WERI-Rb-1 (cell line): Measurements from ENCODE around the gene ADAMTS20.

ENCODE experiments used
- DNase-seq: peaks from one replicate; pipeline ENCODE4 v3.0.0-alpha.2; 2020
- H3K27ac ChIP-seq: fragments of 250-450 bp; sonication (Bioruptor Pico); 2 replicates; pipeline ENCODE4 v1.5.1; 2020; ENCODE audit warnings: mild to moderate bottlenecking, moderate library complexity
- H3K27me3 ChIP-seq: fragments of 250-450 bp; sonication (Bioruptor Pico); 2 replicates; pipeline ENCODE4 v1.5.1; 2021; ENCODE audit warnings: mild to moderate bottlenecking, low read depth, moderate library complexity; ENCODE audit not compliant: insufficient read depth, severe bottlenecking
- H3K36me3 ChIP-seq: fragments of 250-450 bp; sonication (Bioruptor Pico); 2 replicates; pipeline ENCODE4 v1.5.1; 2020; ENCODE audit warnings: mild to moderate bottlenecking, moderate library complexity
- H3K4me3 ChIP-seq: 2 replicates; pipeline ENCODE4 v1.5.1; 2011; ENCODE audit warnings: low read depth, mild to moderate bottlenecking, control low read depth, low read length
- H3K9me3 ChIP-seq: fragments of 250-450 bp; sonication (Bioruptor Pico); 2 replicates; pipeline ENCODE4 v1.5.1; 2021; ENCODE audit warnings: mild to moderate bottlenecking, moderate library complexity; ENCODE audit not compliant: severe bottlenecking
- TF ChIP-seq, protein P1 (sequence below): IDR thresholded peaks from 2 replicates; pipeline ENCODE4 v1.5.1; 2011; ENCODE audit warnings: low read depth, mild to moderate bottlenecking, control low read depth, inconsistent platforms, low read length

The ADAMTS20 gene

DNA sequence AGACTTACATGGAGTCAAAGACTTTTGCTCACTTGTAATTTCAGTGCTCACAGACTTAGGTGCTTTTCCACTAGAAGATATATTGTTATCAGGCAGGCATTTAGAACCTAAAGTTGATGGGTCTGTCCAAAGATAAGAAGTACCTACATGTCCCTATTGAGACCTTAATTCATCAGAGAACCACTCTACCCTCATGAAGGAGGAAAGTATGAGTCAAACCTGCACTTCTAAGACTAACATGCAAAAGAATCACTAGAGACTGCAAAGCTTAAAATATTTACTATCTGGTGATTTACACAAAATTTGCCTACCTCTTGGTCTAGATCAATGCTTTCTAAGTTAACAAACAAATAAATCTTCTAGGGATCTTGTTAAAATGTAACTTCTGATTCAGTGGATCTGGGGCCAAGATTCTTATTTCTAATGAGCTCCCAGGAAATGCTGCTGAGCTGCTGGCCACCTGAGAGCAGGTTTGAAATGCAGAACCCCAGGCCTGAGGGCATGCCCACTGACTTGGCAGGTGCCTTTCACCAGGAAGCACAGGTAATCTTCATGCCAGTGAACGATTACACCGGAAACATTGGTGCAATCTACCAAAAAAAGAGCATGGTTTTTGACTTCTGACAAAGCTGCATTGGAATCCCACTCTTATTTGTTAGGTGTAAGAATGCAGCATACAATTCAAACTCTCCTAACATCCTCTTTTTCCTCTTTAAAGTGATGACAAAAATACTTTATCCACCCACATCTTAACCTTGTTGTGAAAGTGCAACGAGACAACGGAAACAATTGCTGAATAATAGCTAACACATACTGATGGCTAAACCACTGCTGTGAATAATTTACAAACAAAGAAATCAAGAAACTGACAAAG, 214.2 kb downstream of the ADAMTS20 start:
- no peak overlapping the region for H3K4me3 ChIP-seq
- no peaks in the 10 kb centered on the region for H3K27me3 ChIP-seq
- TF ChIP-seq, protein P1, sequence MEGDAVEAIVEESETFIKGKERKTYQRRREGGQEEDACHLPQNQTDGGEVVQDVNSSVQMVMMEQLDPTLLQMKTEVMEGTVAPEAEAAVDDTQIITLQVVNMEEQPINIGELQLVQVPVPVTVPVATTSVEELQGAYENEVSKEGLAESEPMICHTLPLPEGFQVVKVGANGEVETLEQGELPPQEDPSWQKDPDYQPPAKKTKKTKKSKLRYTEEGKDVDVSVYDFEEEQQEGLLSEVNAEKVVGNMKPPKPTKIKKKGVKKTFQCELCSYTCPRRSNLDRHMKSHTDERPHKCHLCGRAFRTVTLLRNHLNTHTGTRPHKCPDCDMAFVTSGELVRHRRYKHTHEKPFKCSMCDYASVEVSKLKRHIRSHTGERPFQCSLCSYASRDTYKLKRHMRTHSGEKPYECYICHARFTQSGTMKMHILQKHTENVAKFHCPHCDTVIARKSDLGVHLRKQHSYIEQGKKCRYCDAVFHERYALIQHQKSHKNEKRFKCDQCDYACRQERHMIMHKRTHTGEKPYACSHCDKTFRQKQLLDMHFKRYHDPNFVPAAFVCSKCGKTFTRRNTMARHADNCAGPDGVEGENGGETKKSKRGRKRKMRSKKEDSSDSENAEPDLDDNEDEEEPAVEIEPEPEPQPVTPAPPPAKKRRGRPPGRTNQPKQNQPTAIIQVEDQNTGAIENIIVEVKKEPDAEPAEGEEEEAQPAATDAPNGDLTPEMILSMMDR = no peak
- DNase-seq = no peak
- no peaks in the 10 kb centered on the region for H3K9me3 ChIP-seq
- no peaks in the 10 kb centered on the region for H3K36me3 ChIP-seq
- no peak overlapping the region for H3K27ac ChIP-seq

DNA sequence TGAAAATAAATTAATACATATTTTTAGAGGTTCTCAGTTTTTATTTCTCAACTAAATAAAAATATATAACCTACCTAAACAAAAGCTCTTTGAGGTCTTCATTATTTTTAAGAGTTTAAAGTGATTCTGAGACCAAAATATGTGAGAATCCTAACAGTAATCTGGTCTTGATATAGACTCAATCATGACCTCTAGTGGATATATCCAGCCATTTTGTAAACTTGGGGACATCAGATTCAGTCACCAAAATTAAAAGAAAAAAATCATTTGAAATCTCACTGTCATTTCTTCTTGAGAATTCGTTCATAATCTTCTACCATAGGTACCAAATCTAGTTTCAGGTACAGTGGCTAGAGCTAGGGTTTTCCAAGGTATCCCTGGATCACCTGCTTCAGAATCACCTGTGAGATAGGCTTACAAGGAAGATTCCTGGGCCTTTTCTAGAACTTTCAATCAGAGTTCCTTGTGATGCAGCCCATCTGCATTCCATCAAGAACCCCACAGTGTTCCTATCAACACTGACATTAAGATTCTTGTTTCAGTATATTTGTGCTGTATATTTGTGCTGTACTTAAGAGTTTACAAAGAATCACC, 214.9 kb downstream of the ADAMTS20 start:
- Histone ChIP-seq H3K27ac (no peak overlapping the region), H3K27me3 (no peaks in the 10 kb centered on the region), H3K4me3 (no peak overlapping the region), H3K9me3 (no peaks in the 10 kb centered on the region), H3K36me3 (no peaks in the 10 kb centered on the region)
- TF ChIP-seq, protein P1 = no peak
- no peak for DNase-seq

DNA sequence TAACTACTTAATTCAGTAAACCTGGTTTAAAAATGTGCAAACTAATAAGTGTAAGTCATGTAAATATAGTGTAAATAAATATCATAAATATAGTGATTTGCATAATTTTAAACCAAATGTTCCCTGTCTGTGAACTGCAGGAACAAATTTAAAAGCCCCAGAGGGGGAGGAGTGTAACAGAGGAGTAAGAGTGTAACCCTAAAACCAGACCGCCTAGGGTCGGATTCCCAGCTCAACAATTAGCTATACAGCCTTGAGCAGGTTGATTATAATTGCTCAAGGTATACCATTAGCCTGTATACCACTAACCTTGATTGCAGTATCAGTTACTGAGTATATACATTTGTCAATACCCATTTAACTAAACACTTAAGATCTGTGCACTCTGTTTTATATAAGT, 218.4 kb downstream of the ADAMTS20 start:
- Histone ChIP-seq H3K4me3 (no peak overlapping the region), H3K36me3 (no peaks in the 10 kb centered on the region), H3K27me3 (no peaks in the 10 kb centered on the region), H3K27ac (no peak overlapping the region), H3K9me3 (no peaks in the 10 kb centered on the region)
- TF ChIP-seq, protein P1 = no peak
- no peak for DNase-seq

DNA sequence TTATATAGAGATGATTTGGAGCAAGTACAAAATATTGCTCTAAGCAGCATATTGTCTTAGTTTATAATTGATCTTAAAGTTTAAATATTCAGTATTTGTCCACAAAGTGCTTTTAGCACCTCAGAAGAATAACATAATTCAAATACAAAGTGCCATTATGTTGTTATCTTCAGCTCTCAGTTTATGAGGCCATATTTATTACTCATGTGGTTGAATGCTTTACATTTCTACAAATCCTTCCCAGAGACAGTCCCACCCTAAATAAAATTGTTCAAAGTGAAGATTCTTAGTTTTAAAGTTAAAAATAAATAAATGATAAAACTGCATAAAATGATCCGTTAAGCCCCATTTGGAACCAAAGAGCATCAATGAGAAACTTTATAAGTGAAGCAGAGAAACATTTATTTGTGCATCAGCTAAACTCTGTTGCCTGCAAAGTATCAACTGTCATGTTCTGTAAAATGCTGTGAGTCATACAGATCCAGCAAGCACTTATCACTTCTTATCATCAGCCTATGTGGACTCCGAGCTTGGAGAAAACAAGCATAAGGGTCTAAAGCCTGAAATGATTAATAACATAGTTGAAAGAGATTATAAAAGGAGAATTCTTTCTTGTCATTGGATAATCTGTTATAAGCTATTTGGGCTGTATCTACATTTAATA, 218.9 kb downstream of the ADAMTS20 start:
- Histone ChIP-seq H3K9me3 (no peaks in the 10 kb centered on the region), H3K27me3 (no peaks in the 10 kb centered on the region), H3K36me3 (no peaks in the 10 kb centered on the region), H3K4me3 (no peak overlapping the region), H3K27ac (no peak overlapping the region)
- DNase-seq = no peak
- TF ChIP-seq, protein P1 = no peak

DNA sequence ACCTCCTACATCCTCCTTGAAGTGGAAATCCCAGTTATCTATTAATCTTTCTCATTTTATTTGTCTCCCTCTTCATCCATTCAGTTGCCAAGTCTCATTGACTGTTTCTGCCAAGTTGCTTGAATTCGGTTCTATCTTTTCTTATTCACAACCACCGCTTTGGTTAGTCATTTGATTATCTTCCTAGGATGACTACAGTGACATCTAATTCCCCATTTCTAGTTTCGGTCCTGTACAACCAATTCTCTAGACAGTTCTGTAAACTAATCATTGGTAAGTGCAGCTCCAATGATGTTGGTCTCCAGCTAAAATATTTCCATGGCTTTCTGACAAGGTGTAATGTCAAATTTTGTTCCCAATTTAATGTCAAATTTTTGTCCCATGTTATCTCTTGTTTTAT, 220.1 kb downstream of the ADAMTS20 start:
- no peaks in the 10 kb centered on the region for H3K36me3 ChIP-seq
- TF ChIP-seq, protein P1 = no peak
- H3K27ac ChIP-seq = no peak overlapping the region
- no peak overlapping the region for H3K4me3 ChIP-seq
- no peak for DNase-seq
- no peaks in the 10 kb centered on the region for H3K9me3 ChIP-seq
- H3K27me3 ChIP-seq = no peaks in the 10 kb centered on the region
